K562 (cell line): ENCODE measurements around the gene UROD. TPM values are rescaled to one million over a fixed set of nuclear protein-coding genes. Genes with fewer than 3 reads are reported as not detected.
A peak's percentile ranks its signal among the peaks of the same experiment; 100 is the strongest.

ENCODE experiments used
- BHLHE40 ChIP-seq: IDR thresholded peaks from 2 replicates; pipeline ENCODE4 v1.6.1; 2011; ENCODE audit warnings: low read length, improper control_type of control experiment
- CBFB ChIP-seq: sonication (generic); formaldehyde crosslinking; IDR thresholded peaks from 2 replicates; pipeline ENCODE4 v1.4.0; 2020; ENCODE audit warnings: mild to moderate bottlenecking, missing genetic modification reagents
- CC2D1A ChIP-seq: fragments of 450-650 bp; IDR thresholded peaks from 2 replicates; pipeline ENCODE4 v1.6.1; 2017; ENCODE audit warnings: mild to moderate bottlenecking
- CHAMP1 ChIP-seq: fragments of 450-650 bp; IDR thresholded peaks from 2 replicates; pipeline ENCODE4 v1.6.1; 2016; ENCODE audit warnings: mild to moderate bottlenecking
- DPF2 ChIP-seq: fragments of 450-650 bp; IDR thresholded peaks from 2 replicates; pipeline ENCODE4 v1.6.1; 2016
- ESRRA ChIP-seq: fragments of 450-650 bp; IDR thresholded peaks from 2 replicates; pipeline ENCODE4 v1.6.1; 2014; ENCODE audit warnings: low read depth, mild to moderate bottlenecking, moderate library complexity, borderline replicate concordance
- GABPB2 ChIP-seq: fragments of 250-450 bp; sonication (Bioruptor Pico); conservative IDR thresholded peaks from 2 replicates; pipeline ENCODE4 v1.5.1; 2021; ENCODE audit warnings: mild to moderate bottlenecking
- HMBOX1 ChIP-seq: sonication (generic); IDR thresholded peaks from 2 replicates; pipeline ENCODE4 v1.6.1; 2016
- HOXB6 ChIP-seq: fragments of 250-450 bp; sonication (Bioruptor Pico); IDR thresholded peaks from 2 replicates; pipeline ENCODE4 v1.5.1; 2022; ENCODE audit warnings: mild to moderate bottlenecking, borderline replicate concordance
- JUNB ChIP-seq: fragments of 450-650 bp; formaldehyde crosslinking; conservative IDR thresholded peaks from 2 replicates; pipeline ENCODE4 v1.4.0; 2020; ENCODE audit warnings: mild to moderate bottlenecking
- JUND ChIP-seq, 2 experiments: IDR thresholded peaks; 2 replicates in 1 of 2; 3 replicates in 1 of 2; pipeline ENCODE4 v1.6.1; 2011; ENCODE audit warnings: borderline replicate concordance in 2 of 2, low read depth in 2 of 2, low read length in 2 of 2, improper control_type of control experiment in 1 of 2, missing biosample characterization in 1 of 2, missing genetic modification characterization in 1 of 2, missing genetic modification reagents in 1 of 2
- PHF8 ChIP-seq: fragments of 200-600 bp; sonication (generic); IDR thresholded peaks from 2 replicates; pipeline ENCODE4 v1.6.1; 2012; ENCODE audit warnings: mixed run types, mild to moderate bottlenecking, inconsistent platforms, low read length, moderate library complexity, borderline replicate concordance
- PRMT5 ChIP-seq: sonication (generic); formaldehyde crosslinking; IDR thresholded peaks from 2 replicates; pipeline ENCODE4 v1.5.0; 2020; ENCODE audit warnings: missing genetic modification reagents
- RAD51 ChIP-seq: fragments of 450-650 bp; IDR thresholded peaks from 2 replicates; pipeline ENCODE4 v1.7.1; 2016; ENCODE audit warnings: low read depth, mild to moderate bottlenecking, borderline replicate concordance
- SIN3B ChIP-seq: fragments of 450-650 bp; IDR thresholded peaks from 2 replicates; pipeline ENCODE4 v1.6.1; 2017; ENCODE audit warnings: low read depth, mild to moderate bottlenecking, moderate library complexity
- TFAP4 ChIP-seq: sonication (generic); formaldehyde crosslinking; IDR thresholded peaks from 2 replicates; pipeline ENCODE4 v1.8.0; 2022; ENCODE audit warnings: missing genetic modification reagents, mild to moderate bottlenecking, moderate library complexity, borderline replicate concordance
- TRIM25 ChIP-seq: fragments of 450-650 bp; IDR thresholded peaks from 2 replicates; pipeline ENCODE4 v1.7.0; 2016; ENCODE audit warnings: borderline replicate concordance
- ZBTB1 ChIP-seq: sonication (generic); formaldehyde crosslinking; IDR thresholded peaks from 2 replicates; pipeline ENCODE4 v1.8.1; 2023; ENCODE audit warnings: missing genetic modification reagents, low read depth, mild to moderate bottlenecking, borderline replicate concordance
- ZNF3 ChIP-seq: fragments of 250-450 bp; sonication (Bioruptor Pico); IDR thresholded peaks from 2 replicates; pipeline ENCODE4 v1.5.0; 2021; ENCODE audit warnings: mild to moderate bottlenecking, moderate library complexity
- ZNF384 ChIP-seq: IDR thresholded peaks from 2 replicates; pipeline ENCODE4 v1.6.1; 2012; ENCODE audit warnings: low read depth, low read length, improper control_type of control experiment
- ZNF644 ChIP-seq: fragments of 200-800 bp; sonication (Bioruptor generic); IDR thresholded peaks from 2 replicates; pipeline ENCODE4 v1.6.1; 2016; ENCODE audit warnings: low read depth, missing genetic modification characterization, missing compliant biosample characterization
- polyA plus RNA-seq, 8 experiments: library from polyadenylated mRNA; depleted of rRNA in 4 of 8; stranded (reverse) in 5 of 8; unstranded in 3 of 8; fragments of >200 nt; fragmentation: Nextera tagmentation in 2 of 8; fragmentation: Illumina TruSeq in 1 of 8; extraction: Ambion mirVana in 2 of 8; extraction: Trizol in 1 of 8; gene quantifications; 2 replicates each; pipeline versions ENCODE4 v1.2.1 to v1.2.3, GENCODE V29; 2011 to 2014; ENCODE audit warnings: inconsistent platforms in 1 of 8, missing spikeins in 1 of 8
- total RNA-seq, 7 experiments: library from RNA; depleted of rRNA in 6 of 7; stranded (reverse); fragments of >200 nt in 6 of 7; fragmentation: Illumina TruSeq in 2 of 7; extraction: Trizol in 2 of 7; gene quantifications; 2 replicates each; pipeline versions ENCODE4 v1.2.1 to v1.2.3, GENCODE V29; 2011 to 2021; ENCODE audit warnings: low replicate concordance in 1 of 7

Gene UROD
- total and polyA plus RNA-seq, 9 of the 15 experiments (the other 6 are each of a cell fraction or from before 2014, with no cell fraction given): 533 to 2,933 (median 1,100) TPM

- TF ChIP-seq JUND (IDR thresholded peaks at IDR 0.05; ENCODE audit: borderline replicate concordance, low read depth, low read length) (peak; percentile 47; the same call in 1 of the 2 replicates), JUND (tag; IDR thresholded peaks at IDR 0.05; ENCODE audit: borderline replicate concordance, low read depth, low read length) (peak; percentile 41; the same call in 1 of the 3 replicates), ZBTB1 (CRISPR knock-in tag) (0 out of 2 replicates have a peak, but pooled peaks have one; percentile 43), ESRRA (peak; percentile 69; the same call in 1 of the 2 replicates), CBFB (no peak), HMBOX1 (peak; percentile 66), PRMT5 (CRISPR knock-in tag) (no peak), ZNF384 (no peak), HOXB6 (no peak), PHF8 (no peak), ZNF644 (tag) (peak; percentile 95), CHAMP1 (peak; percentile 94), JUNB (CRISPR knock-in tag) (no peak), ZNF3 (no peak), RAD51 (peak; percentile 98), DPF2 (peak; percentile 92), CC2D1A (peak; percentile 84; the same call in 1 of the 2 replicates), TRIM25 (no peak), TFAP4 (CRISPR knock-in tag) (peak; percentile 42; the same call in 1 of the 2 replicates), SIN3B (no peak), GABPB2 (no peak), BHLHE40 (peak; percentile 91)
Observed at GRCh38 chr1:45038661-45039364, 26.8 kb downstream of the UROD start (continued).
